Activated CD4-positive, alpha-beta T cell treated with anti-CD3 and anti-CD28 coated beads, Interleukin-10, Interleukin-2, amounts not matched to agents 100 ng/mL and 50 ng/mL, durations not matched to agents 16 hours and 8 hours (primary cell): ENCODE measurements around the gene OR56B4.

Experiments used
- DNase-seq: peaks from one replicate; pipeline ENCODE4 v3.0.0-alpha.2; 2020

The OR56B4 gene

DNA sequence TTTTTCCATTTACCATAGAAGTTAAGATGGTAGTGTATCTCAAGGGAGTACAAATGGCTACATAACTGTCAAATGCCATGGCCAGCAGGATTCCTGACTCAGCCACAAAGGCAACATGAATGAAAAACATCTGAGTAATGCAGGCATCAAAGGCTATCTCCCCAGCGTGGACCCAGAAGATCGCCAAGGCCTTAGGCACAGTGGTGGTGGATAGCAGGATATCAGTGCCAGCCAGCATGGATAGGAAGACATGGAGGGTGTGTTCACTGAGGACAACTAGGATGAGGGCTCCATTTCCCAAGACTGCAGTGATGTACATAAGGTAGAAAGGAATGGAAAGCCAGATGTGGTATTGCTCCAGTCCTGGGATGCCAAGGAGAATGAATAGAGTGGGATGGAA, 44.6 kb downstream of the OR56B4 start:
- DNase-seq, result no peak

DNA sequence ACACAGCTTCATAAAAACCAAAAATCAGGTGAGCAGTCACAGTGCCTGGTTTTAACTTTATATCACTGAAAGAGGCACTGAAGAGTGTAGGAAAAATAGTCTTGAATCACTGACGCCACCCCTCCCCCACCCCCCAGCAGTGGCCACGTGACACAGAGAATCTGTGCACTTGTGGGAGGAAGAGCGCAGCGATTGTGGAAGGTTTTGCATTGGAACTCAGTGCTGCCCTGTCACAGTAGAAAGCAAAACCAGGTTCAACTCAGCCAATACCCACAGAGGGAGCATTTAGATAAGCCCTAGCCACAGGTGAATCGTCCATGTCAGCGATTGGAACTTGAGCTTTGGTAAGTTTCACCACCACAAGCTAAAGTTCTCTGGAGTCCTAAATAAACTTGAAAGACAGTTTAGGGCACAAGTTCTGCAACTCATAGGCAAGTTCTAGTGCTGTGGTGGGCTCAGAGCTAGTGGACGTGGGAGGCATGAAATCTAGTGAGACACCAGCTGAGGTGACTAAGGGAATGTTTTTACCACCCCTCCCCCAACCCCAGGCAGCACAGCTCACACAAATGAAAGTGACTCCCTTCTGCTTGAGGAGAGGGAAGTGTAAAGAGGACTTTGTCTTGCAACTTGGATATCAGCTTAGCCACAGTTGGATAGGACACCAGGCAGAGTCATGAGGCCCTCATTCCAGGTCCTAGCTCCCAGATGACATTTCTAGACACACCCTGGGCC, 49.3 kb downstream of the OR56B4 start:
- no peak for DNase-seq
